Measurements from ENCODE around the gene EGFLAM. TPM values are rescaled to one million over a fixed set of nuclear protein-coding genes. Genes with fewer than 3 reads are reported as not detected.

The EGFLAM gene
- total and polyA plus RNA-seq, 2 donors (not counting 3 experiments of a cell fraction or from before 2014, with no cell fraction given) = 1.2 to 2.7 TPM

DNA sequence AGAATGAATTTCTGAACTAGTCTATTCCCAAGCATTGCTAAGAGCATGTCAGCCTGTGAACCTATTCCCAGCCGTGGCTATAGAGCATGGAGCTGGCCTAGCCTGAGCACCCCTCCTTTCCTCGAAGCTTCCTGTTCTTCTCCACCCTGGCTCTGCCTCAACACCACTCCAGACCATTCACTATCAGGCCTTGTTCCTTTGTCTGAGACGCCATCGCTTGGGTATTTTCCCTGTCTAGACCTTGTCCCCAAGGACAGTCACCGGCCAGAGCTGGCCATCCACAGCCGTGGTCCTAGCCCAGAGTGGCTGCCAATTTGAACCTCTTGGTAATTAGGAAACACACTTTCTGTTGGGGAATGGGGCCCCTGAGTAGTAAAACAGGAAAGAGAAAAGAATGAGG lies 192.3 kb downstream of the EGFLAM start:
- no peak overlapping the region for H2AFZ ChIP-seq (ENCODE audit: low read depth, low read length)
- H3K4me2 ChIP-seq (ENCODE audit: insufficient read depth, low read length) = no peak overlapping the region
- no TSS peak for BruUV-seq (replicated peaks)
- CTCF ChIA-PET = interaction anchor here (1.4 to 5.9 kb wide), 3 partner anchors 8 to 359 kb away, joined by 5 to 55 read pairs (median 10); no protein-coding TSS in a partner anchor
- no peak overlapping the region for H3K9ac ChIP-seq (replicated peaks; ENCODE audit: extremely low read depth, insufficient read depth, low read length)
- H3K4me3 ChIP-seq (replicated peaks in 1 of 3; ENCODE audit: insufficient read depth in 1 of 3, low read depth in 1 of 3, low read length in 3 of 3) = no peak overlapping the region
- no peaks in the 10 kb centered on the region for H3K27me3 ChIP-seq (ENCODE audit: control insufficient read depth in 2 of 2, insufficient read depth in 2 of 2, low read length in 2 of 2)
- H4K20me1 ChIP-seq (replicated peaks; ENCODE audit: control insufficient read depth, extremely low read depth, insufficient read depth, low read length) = no peaks in the 10 kb centered on the region
- no peaks in the 10 kb centered on the region for H3K9me3 ChIP-seq (replicated peaks; ENCODE audit: control insufficient read depth, insufficient read depth, low read length)
- no peaks in the 10 kb centered on the region for H3K36me3 ChIP-seq (ENCODE audit: control insufficient read depth in 2 of 2, extremely low read depth in 1 of 2, insufficient read depth in 2 of 2, low read length in 2 of 2)
- H3K9me1 ChIP-seq (replicated peaks; ENCODE audit: control insufficient read depth, extremely low read depth, insufficient read depth, low read length) = no peaks in the 10 kb centered on the region
- no peaks in the 10 kb centered on the region for H3K79me2 ChIP-seq (ENCODE audit: control insufficient read depth, insufficient read depth, low read length)
- TF ChIP-seq POLR2A (IDR thresholded peaks at IDR 0.05; ENCODE audit: low read depth, low read length) (no peak), GATA2 (IDR thresholded peaks at IDR 0.05; ENCODE audit: insufficient read depth, insufficient read length, low read depth, low read length) (no peak), MYC (IDR thresholded peaks at IDR 0.05; ENCODE audit: low read depth, low read length) (no peak), MAX (IDR thresholded peaks at IDR 0.05; ENCODE audit: insufficient read depth, insufficient read length) (no peak), EZH2 (IDR thresholded peaks at IDR 0.05; ENCODE audit: borderline replicate concordance, low read depth, low read length, severe bottlenecking) (no peak), POLR2AphosphoS5 (IDR thresholded peaks at IDR 0.05; ENCODE audit: insufficient read depth, low read depth, low read length) (no peak), JUN (IDR thresholded peaks at IDR 0.05; ENCODE audit: borderline replicate concordance, insufficient read depth, insufficient read length, low read depth) (no peak), FOS (IDR thresholded peaks at IDR 0.05; ENCODE audit: borderline replicate concordance, insufficient read depth, low read length) (no peak)
- TF ChIP-seq, protein P1, sequence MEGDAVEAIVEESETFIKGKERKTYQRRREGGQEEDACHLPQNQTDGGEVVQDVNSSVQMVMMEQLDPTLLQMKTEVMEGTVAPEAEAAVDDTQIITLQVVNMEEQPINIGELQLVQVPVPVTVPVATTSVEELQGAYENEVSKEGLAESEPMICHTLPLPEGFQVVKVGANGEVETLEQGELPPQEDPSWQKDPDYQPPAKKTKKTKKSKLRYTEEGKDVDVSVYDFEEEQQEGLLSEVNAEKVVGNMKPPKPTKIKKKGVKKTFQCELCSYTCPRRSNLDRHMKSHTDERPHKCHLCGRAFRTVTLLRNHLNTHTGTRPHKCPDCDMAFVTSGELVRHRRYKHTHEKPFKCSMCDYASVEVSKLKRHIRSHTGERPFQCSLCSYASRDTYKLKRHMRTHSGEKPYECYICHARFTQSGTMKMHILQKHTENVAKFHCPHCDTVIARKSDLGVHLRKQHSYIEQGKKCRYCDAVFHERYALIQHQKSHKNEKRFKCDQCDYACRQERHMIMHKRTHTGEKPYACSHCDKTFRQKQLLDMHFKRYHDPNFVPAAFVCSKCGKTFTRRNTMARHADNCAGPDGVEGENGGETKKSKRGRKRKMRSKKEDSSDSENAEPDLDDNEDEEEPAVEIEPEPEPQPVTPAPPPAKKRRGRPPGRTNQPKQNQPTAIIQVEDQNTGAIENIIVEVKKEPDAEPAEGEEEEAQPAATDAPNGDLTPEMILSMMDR (IDR thresholded peaks at IDR 0.05; ENCODE audit: extremely low read depth in 1 of 2, insufficient read depth in 1 of 2, low read depth in 1 of 2, low read length in 2 of 2) = no peak
- FAIRE-seq = no peak
- POLR2A ChIA-PET = no interaction called here
- no peak for DNase-seq (ENCODE audit: low read depth, low spot score)
- H3K4me1 ChIP-seq (ENCODE audit: control insufficient read depth, extremely low read depth, insufficient read depth, low read length) = no peaks in the 10 kb centered on the region
- dilution Hi-C loops (cut with MboI; ENCODE audit: extremely low pct_ligation_motif_present, low sequenced_read_pairs) (no loop called here), intact Hi-C loops (cut with micrococcal nuclease) (no loop called here)
- H3K27ac ChIP-seq (ENCODE audit: insufficient read depth, low read depth, low read length) = no peak overlapping the region
